Central memory CD8-positive, alpha-beta T cell (primary cell): ENCODE data around the gene SLC39A11.

Experiments
- ATAC-seq: fragments of 150-1000 bp; cut with Tn5 transposase; replicated peaks from 2 replicates; pipeline ENCODE4 v1.10.0; 2022; ENCODE audit warnings: mild to moderate bottlenecking, moderate FRiP score, moderate number of reproducible peaks; ENCODE audit not compliant: poor library complexity, severe bottlenecking; ENCODE audit errors: extremely low read depth
- DNase-seq, 2 donors: peaks; one replicate each; pipeline ENCODE4 v3.0.0; 2021; ENCODE audit warnings: low spot score in 2 of 2
- H3K27ac Mint-ChIP-seq: one replicate; pipeline ENCODE4 v1.8.0; 2022; ENCODE audit warnings: low read depth, mild to moderate bottlenecking, moderate library complexity, mixed read lengths
- H3K27me3 Mint-ChIP-seq: one replicate; pipeline ENCODE4 v1.8.0; 2022; ENCODE audit warnings: mixed read lengths
- H3K36me3 Mint-ChIP-seq: one replicate; pipeline ENCODE4 v1.8.0; 2022; ENCODE audit warnings: mild to moderate bottlenecking, moderate library complexity, mixed read lengths; ENCODE audit not compliant: insufficient read depth
- H3K4me1 Mint-ChIP-seq: one replicate; pipeline ENCODE4 v1.8.0; 2022; ENCODE audit warnings: mixed read lengths
- H3K4me3 Mint-ChIP-seq: one replicate; pipeline ENCODE4 v1.8.0; 2022; ENCODE audit warnings: mild to moderate bottlenecking, moderate library complexity, mixed read lengths
- H3K9me3 Mint-ChIP-seq: one replicate; pipeline ENCODE4 v1.8.0; 2022; ENCODE audit warnings: mixed read lengths

SLC39A11 gene

GRCh38 chr17:72970797-72971196 is 121.7 kb downstream of the SLC39A11 start:
- Mint-ChIP-seq H3K9me3 (no peaks in the 10 kb centered on the region), H3K27ac (no peak overlapping the region), H3K27me3 (no peaks in the 10 kb centered on the region), H3K4me1 (peaks cover 28% of the 10 kb centered on the region), H3K4me3 (no peak overlapping the region), H3K36me3 (no peaks in the 10 kb centered on the region)
- DNase-seq (no peak), ATAC-seq (no peak)

- no peak overlapping the region for H3K4me3 Mint-ChIP-seq
- no peak overlapping the region for H3K27ac Mint-ChIP-seq
- no peaks in the 10 kb centered on the region for H3K27me3 Mint-ChIP-seq
- no peak for ATAC-seq
- no peak for DNase-seq
- H3K9me3 Mint-ChIP-seq = no peaks in the 10 kb centered on the region
- no peaks in the 10 kb centered on the region for H3K36me3 Mint-ChIP-seq
- H3K4me1 Mint-ChIP-seq = peaks cover 28% of the 10 kb centered on the region
These were observed 122.2 kb downstream of the SLC39A11 start for GRCh38 chr17:72970246-72970645.

DNA sequence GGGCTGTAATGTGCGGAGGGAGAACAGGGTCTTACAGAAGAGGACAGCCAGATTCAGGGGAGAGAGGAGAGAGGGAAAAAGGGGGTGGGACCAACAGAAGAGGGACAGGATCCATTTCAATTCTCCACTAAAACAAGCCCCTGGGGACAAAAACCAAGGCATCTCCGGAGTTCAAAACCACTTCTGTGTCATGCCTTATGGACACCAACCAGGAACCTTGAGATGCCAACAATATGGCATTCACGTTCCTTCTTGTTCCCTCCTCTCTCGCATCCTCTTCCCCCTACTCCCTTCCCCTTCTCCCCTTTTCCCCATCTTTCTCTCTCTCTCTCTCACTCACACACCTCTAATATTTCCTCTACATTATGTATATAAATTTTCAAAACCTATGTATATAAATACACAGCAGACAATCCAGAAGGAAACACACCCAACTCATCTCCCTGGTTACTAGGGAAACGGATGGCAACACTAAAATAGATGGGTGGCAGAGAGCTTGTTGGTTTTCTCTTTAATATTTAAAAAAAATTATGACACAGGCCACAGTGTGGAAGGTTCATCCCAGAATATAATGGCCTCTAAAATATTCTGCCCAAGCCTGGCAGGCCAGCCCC is 123.1 kb downstream of the SLC39A11 start:
- Mint-ChIP-seq H3K9me3 (no peaks in the 10 kb centered on the region), H3K27me3 (no peaks in the 10 kb centered on the region), H3K4me1 (peaks cover 28% of the 10 kb centered on the region), H3K36me3 (no peaks in the 10 kb centered on the region), H3K27ac (no peak overlapping the region), H3K4me3 (no peak overlapping the region)
- no peak for DNase-seq
- no peak for ATAC-seq

- Mint-ChIP-seq H3K36me3 (no peaks in the 10 kb centered on the region), H3K27ac (no peak overlapping the region), H3K9me3 (no peaks in the 10 kb centered on the region), H3K4me3 (no peak overlapping the region), H3K4me1 (peaks cover 28% of the 10 kb centered on the region), H3K27me3 (no peaks in the 10 kb centered on the region)
- no peak for ATAC-seq
- DNase-seq = no peak
These were observed 123.7 kb downstream of the SLC39A11 start for GRCh38 chr17:72968798-72969197.

GRCh38 chr17:72967977-72968585 is 124.4 kb downstream of the SLC39A11 start:
- Mint-ChIP-seq H3K4me3 (no peak overlapping the region), H3K27me3 (no peaks in the 10 kb centered on the region), H3K9me3 (no peaks in the 10 kb centered on the region), H3K27ac (no peak overlapping the region), H3K36me3 (no peaks in the 10 kb centered on the region), H3K4me1 (peaks cover 25% of the 10 kb centered on the region)
- DNase-seq (no peak), ATAC-seq (no peak)

GRCh38 chr17:72967277-72967970 is 125.1 kb downstream of the SLC39A11 start:
- no peaks in the 10 kb centered on the region for H3K9me3 Mint-ChIP-seq
- no peak overlapping the region for H3K27ac Mint-ChIP-seq
- no peak for ATAC-seq
- H3K4me1 Mint-ChIP-seq = peaks cover 22% of the 10 kb centered on the region
- no peak overlapping the region for H3K4me3 Mint-ChIP-seq
- no peaks in the 10 kb centered on the region for H3K27me3 Mint-ChIP-seq
- DNase-seq = no peak
- H3K36me3 Mint-ChIP-seq = no peaks in the 10 kb centered on the region

- H3K9me3 Mint-ChIP-seq = no peaks in the 10 kb centered on the region
- H3K36me3 Mint-ChIP-seq = no peaks in the 10 kb centered on the region
- DNase-seq = no peak
- H3K27ac Mint-ChIP-seq = no peak overlapping the region
- no peaks in the 10 kb centered on the region for H3K27me3 Mint-ChIP-seq
- H3K4me3 Mint-ChIP-seq = no peak overlapping the region
- H3K4me1 Mint-ChIP-seq = no peaks in the 10 kb centered on the region
- no peak for ATAC-seq
These were observed 130.4 kb downstream of the SLC39A11 start for GRCh38 chr17:72962106-72962505.

DNA sequence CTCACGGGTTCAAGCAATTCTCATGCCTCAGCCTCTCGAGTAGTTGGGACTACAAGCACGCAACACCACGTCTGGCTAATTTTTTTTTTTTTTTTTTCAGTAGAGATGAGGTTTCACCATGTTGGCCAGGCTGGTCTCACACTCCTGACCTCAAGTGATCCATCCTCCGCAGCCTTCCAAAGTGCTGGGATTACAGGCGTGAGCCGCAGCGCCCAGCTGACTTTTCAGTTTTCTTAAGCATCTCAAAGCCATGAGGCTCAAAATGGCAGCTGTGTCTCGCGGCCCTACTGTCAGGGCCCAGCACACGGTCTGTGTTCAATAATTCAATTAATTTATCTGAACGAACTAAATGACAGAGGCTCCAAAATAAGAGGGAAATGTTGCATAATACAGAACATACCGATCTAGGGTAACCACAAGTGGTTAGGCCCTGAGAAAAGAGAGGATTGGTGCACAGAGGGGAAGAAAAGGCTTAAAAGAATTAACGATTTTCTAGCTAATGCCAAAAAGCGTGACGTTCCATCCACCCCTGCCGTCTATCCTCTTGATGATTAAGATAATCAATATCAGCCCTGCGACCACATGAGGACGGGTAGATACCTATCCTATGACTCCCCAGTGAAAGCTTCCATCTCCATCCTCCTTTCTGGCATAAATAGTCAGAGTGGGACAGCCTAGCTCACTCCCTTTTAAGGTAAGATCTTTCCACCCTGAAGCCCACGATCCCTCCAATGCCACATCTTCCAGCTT is 136.9 kb downstream of the SLC39A11 start:
- DNase-seq = no peak
- no peaks in the 10 kb centered on the region for H3K27me3 Mint-ChIP-seq
- no peaks in the 10 kb centered on the region for H3K9me3 Mint-ChIP-seq
- no peaks in the 10 kb centered on the region for H3K36me3 Mint-ChIP-seq
- H3K4me3 Mint-ChIP-seq = no peak overlapping the region
- ATAC-seq = no peak
- no peak overlapping the region for H3K27ac Mint-ChIP-seq
- no peaks in the 10 kb centered on the region for H3K4me1 Mint-ChIP-seq

DNA sequence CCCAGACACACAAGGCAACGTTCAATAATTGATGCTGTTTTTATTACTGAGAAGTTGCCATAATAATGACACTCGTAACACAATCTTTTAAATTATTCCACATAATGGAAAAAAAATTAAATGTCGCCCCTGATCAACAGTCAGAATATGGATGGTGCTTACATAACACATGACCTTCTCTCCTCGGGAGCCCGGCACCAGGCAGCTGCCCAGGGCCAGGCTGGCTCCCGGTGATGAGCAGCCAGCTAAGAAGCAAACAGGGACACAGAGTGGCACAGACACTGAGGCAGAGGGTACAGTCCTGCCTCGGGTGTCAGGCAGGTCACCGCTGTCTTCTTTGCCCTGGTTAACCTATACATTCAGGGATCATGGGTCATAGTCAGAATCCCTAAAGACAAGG is 137.9 kb downstream of the SLC39A11 start:
- Mint-ChIP-seq H3K4me3 (no peak overlapping the region), H3K36me3 (no peaks in the 10 kb centered on the region), H3K9me3 (no peaks in the 10 kb centered on the region), H3K27me3 (no peaks in the 10 kb centered on the region), H3K4me1 (no peaks in the 10 kb centered on the region), H3K27ac (no peak overlapping the region)
- ATAC-seq (no peak), DNase-seq (no peak)

GRCh38 chr17:72953621-72954020 is 138.9 kb downstream of the SLC39A11 start:
- H3K4me1 Mint-ChIP-seq = peaks cover under 1% of the 10 kb centered on the region
- H3K9me3 Mint-ChIP-seq = no peaks in the 10 kb centered on the region
- no peaks in the 10 kb centered on the region for H3K36me3 Mint-ChIP-seq
- H3K27me3 Mint-ChIP-seq = no peaks in the 10 kb centered on the region
- no peak overlapping the region for H3K4me3 Mint-ChIP-seq
- DNase-seq (no peak), ATAC-seq (no peak)
- H3K27ac Mint-ChIP-seq = no peak overlapping the region

- Mint-ChIP-seq H3K4me1 (peaks cover 6% of the 10 kb centered on the region), H3K27me3 (no peaks in the 10 kb centered on the region), H3K4me3 (no peak overlapping the region), H3K36me3 (peaks cover 2% of the 10 kb centered on the region), H3K27ac (no peak overlapping the region), H3K9me3 (no peaks in the 10 kb centered on the region)
- DNase-seq = no peak
- no peak for ATAC-seq
These were observed 139.7 kb downstream of the SLC39A11 start for GRCh38 chr17:72952641-72953315.

DNA sequence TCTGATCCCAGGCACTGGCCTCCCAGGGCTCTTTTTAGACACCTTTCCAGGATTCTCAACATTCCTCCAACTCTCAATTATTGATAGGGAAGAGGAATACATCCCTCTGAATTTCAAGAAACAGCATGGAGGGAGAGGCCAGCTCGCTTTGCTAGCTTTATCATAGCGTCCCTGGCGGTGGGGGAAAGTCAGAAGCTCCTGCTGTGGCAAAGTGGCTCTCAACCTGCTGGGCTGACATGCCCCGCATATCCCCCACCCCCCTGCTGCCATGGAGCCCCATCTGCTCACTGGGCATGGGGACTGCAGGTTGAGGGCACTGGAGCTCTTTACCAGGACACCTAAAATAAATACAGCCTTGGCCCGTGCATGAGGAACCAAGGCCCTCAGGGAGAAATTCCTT is 140.3 kb downstream of the SLC39A11 start:
- Mint-ChIP-seq H3K4me3 (no peak overlapping the region), H3K27me3 (no peaks in the 10 kb centered on the region), H3K4me1 (peaks cover 11% of the 10 kb centered on the region), H3K36me3 (peaks cover 2% of the 10 kb centered on the region), H3K27ac (no peak overlapping the region), H3K9me3 (no peaks in the 10 kb centered on the region)
- DNase-seq (no peak), ATAC-seq (no peak)
